Astrocyte (in vitro differentiated cells and primary cell): ENCODE data around the gene WARS2. TPM values are rescaled to one million over a fixed set of nuclear protein-coding genes. Genes with fewer than 3 reads are reported as not detected.
A peak's percentile ranks its signal among the peaks of the same experiment; 100 is the strongest.

ENCODE experiments used
- DNase-seq: peaks from one replicate; pipeline ENCODE4 v3.0.0-alpha.2; 2010; ENCODE audit warnings: low read depth
- FAIRE-seq: peaks from 2 replicates; lab custom pipeline; 2011; peaks lifted over from hg19 to GRCh38; lab: Jason Lieb, UNC
- H2AFZ ChIP-seq: 2 replicates; pipeline ENCODE4 v1.6.0; 2012; ENCODE audit warnings: low read depth, low read length, inconsistent platforms
- H3K27ac ChIP-seq: 2 replicates; pipeline ENCODE4 v1.5.1; 2011; ENCODE audit warnings: low read depth, low read length, inconsistent platforms
- H3K27me3 ChIP-seq: 2 replicates; pipeline ENCODE4 v1.6.0; 2011; ENCODE audit warnings: low read length, inconsistent platforms; ENCODE audit not compliant: insufficient read depth
- H3K36me3 ChIP-seq: 2 replicates; pipeline ENCODE4 v1.5.1; 2011; ENCODE audit warnings: low read length, inconsistent platforms; ENCODE audit not compliant: insufficient read depth
- H3K4me1 ChIP-seq: 2 replicates; pipeline ENCODE4 v1.5.1; 2011; ENCODE audit warnings: low read length, inconsistent platforms; ENCODE audit not compliant: insufficient read depth
- H3K4me2 ChIP-seq: 2 replicates; pipeline ENCODE4 v1.6.0; 2012; ENCODE audit warnings: low read length, inconsistent platforms
- H3K4me3 ChIP-seq: 2 replicates; pipeline ENCODE4 v1.5.1; 2011; ENCODE audit warnings: low read depth, mild to moderate bottlenecking, low read length, inconsistent platforms; ENCODE audit not compliant: insufficient read depth
- H3K79me2 ChIP-seq: 2 replicates; pipeline ENCODE4 v1.6.0; 2012; ENCODE audit warnings: mild to moderate bottlenecking, low read length, inconsistent platforms; ENCODE audit not compliant: insufficient read depth
- H3K9ac ChIP-seq: 2 replicates; pipeline ENCODE4 v1.6.0; 2012; ENCODE audit warnings: mild to moderate bottlenecking, low read length, inconsistent platforms
- H3K9me3 ChIP-seq: 2 replicates; pipeline ENCODE4 v1.5.1; 2012; ENCODE audit warnings: low read depth, mild to moderate bottlenecking, low read length, inconsistent platforms; ENCODE audit not compliant: insufficient read depth
- H4K20me1 ChIP-seq: 2 replicates; pipeline ENCODE4 v1.6.0; 2012; ENCODE audit warnings: low read length, inconsistent platforms; ENCODE audit not compliant: insufficient read depth
- H3K27ac Mint-ChIP-seq: one replicate; pipeline ENCODE4 v1.8.0; 2021; ENCODE audit warnings: mild to moderate bottlenecking, mixed read lengths; ENCODE audit not compliant: unreplicated experiment
- H3K27me3 Mint-ChIP-seq: one replicate; pipeline ENCODE4 v1.8.0; 2021; ENCODE audit warnings: low read depth, mixed read lengths; ENCODE audit not compliant: unreplicated experiment
- H3K36me3 Mint-ChIP-seq: one replicate; pipeline ENCODE4 v1.8.0; 2021; ENCODE audit warnings: low read depth, mixed read lengths; ENCODE audit not compliant: unreplicated experiment
- H3K4me1 Mint-ChIP-seq: one replicate; pipeline ENCODE4 v1.8.0; 2021; ENCODE audit warnings: low read depth, mixed read lengths; ENCODE audit not compliant: unreplicated experiment
- H3K4me3 Mint-ChIP-seq: one replicate; pipeline ENCODE4 v1.8.0; 2021; ENCODE audit warnings: mild to moderate bottlenecking, moderate library complexity, mixed read lengths; ENCODE audit not compliant: unreplicated experiment
- H3K9me3 Mint-ChIP-seq: one replicate; pipeline ENCODE4 v1.8.0; 2021; ENCODE audit warnings: mild to moderate bottlenecking, mixed read lengths; ENCODE audit not compliant: unreplicated experiment
- CTCF ChIP-seq: IDR thresholded peaks from 2 replicates; pipeline ENCODE4 v1.5.1; 2011; ENCODE audit warnings: low read depth, mild to moderate bottlenecking, inconsistent platforms, low read length, moderate library complexity; ENCODE audit not compliant: insufficient read depth
- EZH2 ChIP-seq: IDR thresholded peaks from 2 replicates; pipeline ENCODE4 v1.6.1; 2012; ENCODE audit warnings: mild to moderate bottlenecking, low read length, inconsistent platforms; ENCODE audit not compliant: insufficient read depth
- total RNA-seq: library from RNA; stranded (reverse); gene quantifications from 2 replicates; pipeline ENCODE4 v1.2.1, GENCODE V29; 2021

WARS2 gene
- total RNA-seq, 1 donor from 2014 or later, result 10.5 TPM

GRCh38 chr1:119015547-119015946, 124.9 kb downstream of the WARS2 start:
- no peak overlapping the region for H3K9ac ChIP-seq
- H3K27me3 Mint-ChIP-seq, result no peaks in the 10 kb centered on the region
- H3K36me3 Mint-ChIP-seq, result peaks cover 9% of the 10 kb centered on the region
- H3K27me3 ChIP-seq, result no peaks in the 10 kb centered on the region
- H3K79me2 ChIP-seq, result no peaks in the 10 kb centered on the region
- TF ChIP-seq EZH2, result no peak
- TF ChIP-seq CTCF, result no peak
- no peaks in the 10 kb centered on the region for H3K36me3 ChIP-seq
- H3K4me2 ChIP-seq, result no peak overlapping the region
- FAIRE-seq (no peak), DNase-seq (no peak)
- H3K27ac ChIP-seq, result no peak overlapping the region
- no peak overlapping the region for H3K27ac Mint-ChIP-seq
- H2AFZ ChIP-seq, result no peak overlapping the region
- H3K9me3 Mint-ChIP-seq, result peaks cover 2% of the 10 kb centered on the region
- H3K4me1 ChIP-seq, result no peaks in the 10 kb centered on the region
- no peaks in the 10 kb centered on the region for H3K9me3 ChIP-seq
- H3K4me3 Mint-ChIP-seq, result no peak overlapping the region
- H3K4me3 ChIP-seq, result no peak overlapping the region
- H4K20me1 ChIP-seq, result no peaks in the 10 kb centered on the region
- H3K4me1 Mint-ChIP-seq, result peaks cover 20% of the 10 kb centered on the region

- Histone ChIP-seq H3K9me3 (peaks cover 2% of the 10 kb centered on the region), H3K4me3 (no peak overlapping the region), H3K4me2 (no peak overlapping the region), H4K20me1 (no peaks in the 10 kb centered on the region), H3K4me1 (peaks cover 23% of the 10 kb centered on the region), H3K9ac (no peak overlapping the region), H3K36me3 (no peaks in the 10 kb centered on the region), H3K79me2 (no peaks in the 10 kb centered on the region), H2AFZ (no peak overlapping the region), H3K27ac (no peak overlapping the region), H3K27me3 (peaks cover 9% of the 10 kb centered on the region)
- Mint-ChIP-seq H3K36me3 (no peaks in the 10 kb centered on the region), H3K4me3 (no peak overlapping the region), H3K9me3 (peaks cover 7% of the 10 kb centered on the region), H3K27ac (peak overlapping the region; percentile 35), H3K4me1 (peaks cover 40% of the 10 kb centered on the region), H3K27me3 (peaks cover 4% of the 10 kb centered on the region)
- DNase-seq, result no peak
- no peak for TF ChIP-seq EZH2
- TF ChIP-seq CTCF, result no peak
- FAIRE-seq, result no peak
These were observed 128.1 kb downstream of the WARS2 start for GRCh38 chr1:119012383-119012782.

- H3K9me3 ChIP-seq, result peaks cover 2% of the 10 kb centered on the region
- H3K27ac ChIP-seq, result no peak overlapping the region
- Mint-ChIP-seq H3K36me3 (no peaks in the 10 kb centered on the region), H3K9me3 (peaks cover 7% of the 10 kb centered on the region), H3K4me1 (peaks cover 40% of the 10 kb centered on the region), H3K4me3 (no peak overlapping the region), H3K27me3 (peaks cover 4% of the 10 kb centered on the region), H3K27ac (peak overlapping the region; percentile 54)
- no peak for FAIRE-seq
- peaks cover 23% of the 10 kb centered on the region for H3K4me1 ChIP-seq
- H3K4me3 ChIP-seq, result no peak overlapping the region
- H3K79me2 ChIP-seq, result no peaks in the 10 kb centered on the region
- H3K9ac ChIP-seq, result no peak overlapping the region
- H3K4me2 ChIP-seq, result no peak overlapping the region
- H3K27me3 ChIP-seq, result peaks cover 16% of the 10 kb centered on the region
- no peak overlapping the region for H2AFZ ChIP-seq
- no peaks in the 10 kb centered on the region for H3K36me3 ChIP-seq
- TF ChIP-seq CTCF, result no peak
- no peak for TF ChIP-seq EZH2
- no peaks in the 10 kb centered on the region for H4K20me1 ChIP-seq
- DNase-seq, result no peak
These were observed 128.7 kb downstream of the WARS2 start for GRCh38 chr1:119011706-119012105.
